ENCODE results near the gene ZFP69B.

The ZFP69B gene

GRCh38 chr1:40449684-40450494 is at the start of gene ZFP69B:
ZFP69B (plus strand) TSS chr1:40450476; CDS start chr1:40450962, 486 bp downstream.
- DNase-seq = peak; percentile 70 to 97 (median 92)
- intact Hi-C loops (cut with DNase I) = loop anchor here (5.0 kb wide), 1 partner anchor 288 kb away; the partner anchor contains the start of gene RLF

GRCh38 chr1:40401473-40402201 is 48.6 kb upstream of the ZFP69B start:
- DNase-seq = no peak
- intact Hi-C loops (cut with DNase I) = loop anchor here (10.0 kb wide), 1 partner anchor 257 kb away; no protein-coding TSS in a partner anchor

- intact Hi-C loops (cut with DNase I) = loop anchor here (10.0 kb wide), 1 partner anchor 260 kb away; no protein-coding TSS in a partner anchor
- peak in 31 of 42 donors; percentile 37 to 85 (median 58) for DNase-seq
Measured at GRCh38 chr1:40404670-40405462, 45.4 kb upstream of the ZFP69B start.

- intact Hi-C loops (cut with DNase I) = loop anchor here (10.0 kb wide), 1 partner anchor 261 kb away; no protein-coding TSS in a partner anchor
- no peak for DNase-seq
Measured at GRCh38 chr1:40405812-40406211, 44.5 kb upstream of the ZFP69B start.

- no peak for DNase-seq
- intact Hi-C loops (cut with DNase I) = loop anchor here (10.0 kb wide), 1 partner anchor 263 kb away; no protein-coding TSS in a partner anchor
Measured at GRCh38 chr1:40407453-40407852, 42.8 kb upstream of the ZFP69B start.

- intact Hi-C loops (cut with DNase I) = loop anchor here (10.0 kb wide), 1 partner anchor 265 kb away; no protein-coding TSS in a partner anchor
- DNase-seq = peak in 1 of 42 donors; percentile 39
Measured at GRCh38 chr1:40409467-40409866, 40.8 kb upstream of the ZFP69B start.

- intact Hi-C loops (cut with DNase I) = no loop called here
Measured at GRCh38 chr1:40411294-40411693, 39.0 kb upstream of the ZFP69B start.

GRCh38 chr1:40411843-40412242 is 38.4 kb upstream of the ZFP69B start:
- DNase-seq = no peak
- intact Hi-C loops (cut with DNase I) = no loop called here

More at GRCh38 chr1:40411294-40411693, 39.0 kb upstream of the ZFP69B start:
- DNase-seq = no peak

GRCh38 chr1:40413527-40414252 is 36.6 kb upstream of the ZFP69B start:
- intact Hi-C loops (cut with DNase I) = no loop called here
- DNase-seq = no peak

- no peak for DNase-seq
- intact Hi-C loops (cut with DNase I) = no loop called here
Measured at GRCh38 chr1:40414331-40414730, 35.9 kb upstream of the ZFP69B start.

GRCh38 chr1:40416709-40417108 is 33.6 kb upstream of the ZFP69B start:
- DNase-seq = no peak
- intact Hi-C loops (cut with DNase I) = no loop called here

- peak; percentile 21 to 89 (median 65) for DNase-seq
- intact Hi-C loops (cut with DNase I) = no loop called here
Measured at GRCh38 chr1:40421431-40422384, 28.6 kb upstream of the ZFP69B start.

- no peak for DNase-seq
Measured at GRCh38 chr1:40422630-40423263, 27.5 kb upstream of the ZFP69B start.

GRCh38 chr1:40423264-40423642 is 27.0 kb upstream of the ZFP69B start:
- no peak for DNase-seq

More at GRCh38 chr1:40422630-40423263, 27.5 kb upstream of the ZFP69B start:
- intact Hi-C loops (cut with DNase I) = no loop called here

GRCh38 chr1:40423951-40424618 is 26.2 kb upstream of the ZFP69B start:
- no peak for DNase-seq
- intact Hi-C loops (cut with DNase I) = no loop called here

More at GRCh38 chr1:40423264-40423642, 27.0 kb upstream of the ZFP69B start:
- intact Hi-C loops (cut with DNase I) = no loop called here

- no peak for DNase-seq
- intact Hi-C loops (cut with DNase I) = no loop called here
Measured at GRCh38 chr1:40425198-40425597, 25.1 kb upstream of the ZFP69B start.
